Activated B cell treated with CpG ODN at 0.5 μM for 24 hours (primary cell): ENCODE results near the gene OGN. TPM values are rescaled to one million over a fixed set of nuclear protein-coding genes. Genes with fewer than 3 reads are reported as not detected.

Source experiments
- ATAC-seq: fragments of 200-7000 bp; cut with Tn5 transposase; one replicate; pipeline ENCODE4 v1.10.0; 2021; ENCODE audit warnings: low read depth, mild to moderate bottlenecking, moderate library complexity
- CTCF ChIA-PET: fragments of 350-600 bp; sonication (Branson Sonifier 250); formaldehyde crosslinking; loops from one replicate; lab custom pipeline; 2021; ENCODE audit warnings: antibody characterized with exemption; lab: Charles Lee
- POLR2A ChIA-PET: fragments of 350-600 bp; sonication (Branson Sonifier 250); formaldehyde crosslinking; loops from one replicate; lab custom pipeline; 2021; ENCODE audit warnings: antibody characterized with exemption; lab: Charles Lee
- DNase-seq: peaks from one replicate; pipeline ENCODE4 v3.0.0; 2022
- H3K27ac Mint-ChIP-seq: one replicate; pipeline ENCODE4 v1.8.0; 2020; ENCODE audit warnings: mixed read lengths
- H3K27me3 Mint-ChIP-seq: one replicate; pipeline ENCODE4 v1.8.0; 2021; ENCODE audit warnings: mixed read lengths
- H3K36me3 Mint-ChIP-seq: one replicate; pipeline ENCODE4 v1.8.0; 2021; ENCODE audit warnings: low read depth, mixed read lengths
- H3K4me1 Mint-ChIP-seq: one replicate; pipeline ENCODE4 v1.8.0; 2021; ENCODE audit warnings: mixed read lengths
- H3K4me3 Mint-ChIP-seq: one replicate; pipeline ENCODE4 v1.8.0; 2020; ENCODE audit warnings: mild to moderate bottlenecking, mixed read lengths
- H3K9me3 Mint-ChIP-seq: one replicate; pipeline ENCODE4 v1.8.0; 2020; ENCODE audit warnings: mixed read lengths
- CTCF ChIP-seq: fragments of 200-600 bp; IDR thresholded peaks from one replicate; pipeline ENCODE4 v1.8.0; 2022; ENCODE audit warnings: antibody characterized with exemption, mild to moderate bottlenecking
- intact Hi-C: fragments of 100-400 bp; cut with micrococcal nuclease; formaldehyde crosslinking; loops from one replicate; pipeline ENCODE4 v1.15.1; 2024
- total RNA-seq: library from RNA; stranded (reverse); gene quantifications from 2 replicates; pipeline ENCODE4 v1.2.3, GENCODE V29; 2022

The OGN gene
- total RNA-seq, 1 donor from 2014 or later = not detected

DNA sequence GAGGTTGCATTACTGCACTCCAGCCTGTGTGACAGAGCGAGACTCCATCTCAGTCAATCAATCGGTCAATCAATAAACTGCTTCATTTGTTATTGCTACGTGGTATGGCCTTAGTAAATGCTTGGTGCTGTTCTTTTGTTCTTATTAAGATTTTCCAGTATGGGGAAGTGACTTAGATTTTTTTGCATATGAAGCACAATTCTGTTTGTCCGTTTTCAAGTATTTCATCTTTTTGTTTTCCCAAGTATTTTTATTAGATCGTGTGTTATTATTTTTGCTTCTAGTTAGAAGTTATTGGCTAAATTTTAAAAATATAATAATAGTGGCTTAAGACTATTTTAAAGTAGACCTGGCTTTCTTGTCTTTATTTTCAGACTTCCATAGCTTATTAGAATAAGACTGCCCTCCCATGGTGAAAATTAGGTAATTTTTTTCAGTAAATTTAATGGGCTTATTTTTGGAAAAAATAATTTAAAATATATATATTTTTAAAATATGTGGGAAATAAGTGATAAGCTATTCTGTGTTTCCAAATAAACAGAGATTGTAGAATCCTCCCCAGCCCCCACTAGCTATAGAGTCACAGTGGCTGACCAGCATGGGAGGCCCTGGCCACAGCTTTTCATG is 34.6 kb upstream of the OGN start:
- DNase-seq (no peak), ATAC-seq (no peak)
- no peak for TF ChIP-seq CTCF
- CTCF ChIA-PET = interaction anchor here (0.7 to 1.1 kb wide), 3 partner anchors 160 to 301 kb away, joined by 3 to 9 read pairs (median 4); no protein-coding TSS in a partner anchor
- Mint-ChIP-seq H3K9me3 (no peaks in the 10 kb centered on the region), H3K4me1 (no peaks in the 10 kb centered on the region), H3K27ac (no peak overlapping the region), H3K36me3 (no peaks in the 10 kb centered on the region), H3K27me3 (no peaks in the 10 kb centered on the region), H3K4me3 (no peak overlapping the region)
- intact Hi-C loops = loop anchor here (1.0 kb wide), 1 partner anchor 299 kb away; no protein-coding TSS in a partner anchor
- POLR2A ChIA-PET = no interaction called here

- TF ChIP-seq CTCF = no peak
- Mint-ChIP-seq H3K9me3 (no peaks in the 10 kb centered on the region), H3K36me3 (no peaks in the 10 kb centered on the region), H3K4me3 (no peak overlapping the region), H3K27ac (no peak overlapping the region), H3K4me1 (no peaks in the 10 kb centered on the region), H3K27me3 (no peaks in the 10 kb centered on the region)
- DNase-seq = no peak
- intact Hi-C loops = no loop called here
- CTCF ChIA-PET = no interaction called here
- ATAC-seq = no peak
- POLR2A ChIA-PET = no interaction called here
Observed at GRCh38 chr9:92435263-92435662, 30.9 kb upstream of the OGN start.

DNA sequence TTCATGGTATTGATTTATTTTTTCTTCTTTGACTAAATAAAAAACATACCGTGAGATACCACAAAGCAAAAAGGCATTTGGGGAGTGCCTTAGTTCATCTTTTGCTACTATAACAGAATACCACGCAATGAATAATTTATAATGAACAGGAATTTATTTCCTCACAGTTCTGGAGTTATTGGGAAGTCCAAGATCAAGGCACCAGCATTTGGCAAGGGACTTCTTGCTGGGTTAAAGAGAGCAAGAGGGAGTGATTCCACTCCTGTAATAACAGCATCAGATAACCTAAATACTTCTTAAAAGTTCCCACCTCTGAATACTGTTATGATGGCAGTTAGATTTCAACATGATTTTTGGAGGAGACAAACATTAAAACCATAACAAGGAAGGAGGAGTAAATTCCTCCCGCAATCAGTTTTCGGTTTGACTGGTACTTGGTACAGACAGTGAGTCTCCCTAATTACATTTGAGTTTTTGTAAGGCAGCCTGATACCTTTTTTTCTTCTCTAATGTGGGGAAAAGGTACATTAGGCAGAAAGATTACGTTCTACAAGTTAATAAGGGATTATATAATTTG is 28.7 kb upstream of the OGN start:
- no peak overlapping the region for H3K4me3 Mint-ChIP-seq
- no peaks in the 10 kb centered on the region for H3K36me3 Mint-ChIP-seq
- ChIA-PET CTCF (no interaction called here), POLR2A (no interaction called here)
- no peak overlapping the region for H3K27ac Mint-ChIP-seq
- DNase-seq (no peak), ATAC-seq (no peak)
- intact Hi-C loops = loop anchor here (5.0 kb wide), 1 partner anchor 36 kb away; no protein-coding TSS in a partner anchor
- H3K4me1 Mint-ChIP-seq = no peaks in the 10 kb centered on the region
- no peak for TF ChIP-seq CTCF
- no peaks in the 10 kb centered on the region for H3K27me3 Mint-ChIP-seq
- no peaks in the 10 kb centered on the region for H3K9me3 Mint-ChIP-seq

GRCh38 chr9:92432350-92432749 is 28.0 kb upstream of the OGN start:
- no peaks in the 10 kb centered on the region for H3K9me3 Mint-ChIP-seq
- no peak for ATAC-seq
- H3K27ac Mint-ChIP-seq = no peak overlapping the region
- intact Hi-C loops = loop anchor here (5.0 kb wide), 1 partner anchor 35 kb away; no protein-coding TSS in a partner anchor
- POLR2A ChIA-PET = no interaction called here
- CTCF ChIA-PET = no interaction called here
- H3K4me3 Mint-ChIP-seq = no peak overlapping the region
- H3K4me1 Mint-ChIP-seq = no peaks in the 10 kb centered on the region
- no peak for DNase-seq
- no peaks in the 10 kb centered on the region for H3K36me3 Mint-ChIP-seq
- no peak for TF ChIP-seq CTCF
- H3K27me3 Mint-ChIP-seq = no peaks in the 10 kb centered on the region

GRCh38 chr9:92429836-92430235 is 25.5 kb upstream of the OGN start:
- DNase-seq (no peak), ATAC-seq (no peak)
- H3K27ac Mint-ChIP-seq = no peak overlapping the region
- no peaks in the 10 kb centered on the region for H3K27me3 Mint-ChIP-seq
- no peaks in the 10 kb centered on the region for H3K9me3 Mint-ChIP-seq
- H3K4me3 Mint-ChIP-seq = no peak overlapping the region
- intact Hi-C loops = loop anchor here (5.0 kb wide), 1 partner anchor 33 kb away; no protein-coding TSS in a partner anchor
- ChIA-PET POLR2A (no interaction called here), CTCF (no interaction called here)
- H3K36me3 Mint-ChIP-seq = no peaks in the 10 kb centered on the region
- H3K4me1 Mint-ChIP-seq = no peaks in the 10 kb centered on the region
- no peak for TF ChIP-seq CTCF
